SW 1271 (cell line): Measurements from ENCODE around the gene FAP.

Source experiments
- DNase-seq, 2 experiments: peaks; one replicate each; lab custom pipeline; 2025; lab: John Stamatoyannopoulos, UW

Gene FAP

DNA sequence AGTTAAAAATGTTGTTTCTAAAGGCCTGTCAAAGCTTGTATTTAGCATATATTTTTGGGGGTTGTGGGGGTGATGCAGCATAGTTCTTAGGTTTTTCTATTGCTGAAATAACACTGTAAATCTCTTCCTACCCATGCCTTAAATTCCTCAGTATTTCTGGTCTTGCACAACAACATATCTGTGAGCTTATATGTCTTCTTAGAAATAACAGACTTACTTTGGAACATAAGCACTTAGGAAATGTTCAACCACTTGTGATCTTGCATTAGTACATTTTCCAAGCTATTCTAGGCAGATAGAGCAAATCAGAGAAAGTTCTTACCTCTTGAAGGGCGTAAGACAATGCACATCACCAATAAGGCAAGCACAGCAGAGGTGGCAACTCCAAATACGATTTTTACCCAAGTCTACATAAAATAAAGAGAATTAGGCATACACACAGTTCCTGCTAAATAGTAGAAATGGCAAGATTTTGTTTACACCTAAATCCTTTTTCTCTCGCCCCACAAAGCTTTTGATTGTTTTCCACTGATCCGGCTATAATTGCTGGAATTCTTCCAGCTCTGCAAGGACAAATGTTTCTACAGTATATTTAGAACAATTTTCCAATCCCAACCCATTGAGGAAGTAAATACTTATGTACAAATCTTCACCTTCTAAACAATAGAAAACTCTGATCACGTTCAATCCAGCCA is 512 bp downstream of the FAP start:
- no peak for DNase-seq

DNA sequence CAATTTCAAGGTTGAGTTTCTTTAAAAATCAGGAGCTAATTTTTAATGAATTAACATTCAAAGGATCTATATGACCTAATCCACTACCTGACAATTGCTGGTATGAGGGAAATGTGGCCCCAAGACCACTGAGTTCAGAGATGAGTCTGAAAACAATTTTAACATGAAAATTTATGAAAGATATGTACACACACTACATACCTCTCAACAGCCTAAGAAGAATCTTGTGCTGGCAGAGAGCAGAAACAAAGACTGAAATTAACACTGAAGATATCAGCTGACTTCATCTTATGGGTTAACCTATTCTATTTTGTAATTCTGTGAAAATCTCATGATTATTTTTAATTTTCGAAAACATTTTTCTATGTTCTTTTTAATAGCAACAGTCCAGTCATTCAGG is 1.7 kb downstream of the FAP start:
- no peak for DNase-seq

DNA sequence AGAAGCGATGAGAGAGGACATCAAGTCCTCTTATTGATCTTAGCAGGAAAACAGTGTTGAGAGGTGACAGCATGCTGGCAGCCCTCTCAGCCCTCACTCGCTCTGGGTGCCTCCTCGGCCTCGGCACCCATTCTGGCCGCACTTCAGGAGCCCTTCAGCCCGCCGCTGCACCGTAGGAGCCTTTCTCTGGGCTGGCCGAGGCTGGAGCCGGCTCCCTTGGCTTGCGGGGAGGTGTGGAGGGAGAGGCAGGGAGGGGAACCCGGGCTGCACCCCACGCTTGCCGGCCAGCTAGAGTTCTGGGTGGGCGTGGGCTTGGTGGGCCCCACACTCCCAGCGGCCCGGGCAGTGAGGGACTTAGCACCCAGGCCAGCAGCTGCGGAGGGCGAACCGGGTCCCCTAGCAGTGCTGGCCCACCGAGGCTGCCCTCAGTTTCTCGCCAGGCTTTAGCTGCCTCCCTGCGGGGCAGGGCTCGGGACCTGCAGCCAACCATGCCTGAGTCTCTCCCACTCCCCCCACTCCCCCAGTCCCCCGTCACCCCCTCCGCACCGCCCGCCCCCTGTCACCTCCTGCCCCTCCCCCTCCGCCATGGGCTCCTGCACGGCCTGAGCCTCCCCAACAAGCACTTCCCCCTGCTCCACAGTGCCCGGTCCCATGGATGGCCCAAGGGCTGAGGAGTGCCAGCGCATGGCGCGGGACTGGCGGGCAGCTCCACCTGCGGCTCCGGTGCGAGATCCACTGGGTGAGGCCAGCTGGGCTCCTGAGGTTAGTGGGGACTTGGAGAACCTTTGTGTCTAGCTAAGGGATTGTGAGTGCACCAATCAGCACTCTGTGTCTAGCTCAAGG is 8.4 kb downstream of the FAP start:
- DNase-seq = no peak

DNA sequence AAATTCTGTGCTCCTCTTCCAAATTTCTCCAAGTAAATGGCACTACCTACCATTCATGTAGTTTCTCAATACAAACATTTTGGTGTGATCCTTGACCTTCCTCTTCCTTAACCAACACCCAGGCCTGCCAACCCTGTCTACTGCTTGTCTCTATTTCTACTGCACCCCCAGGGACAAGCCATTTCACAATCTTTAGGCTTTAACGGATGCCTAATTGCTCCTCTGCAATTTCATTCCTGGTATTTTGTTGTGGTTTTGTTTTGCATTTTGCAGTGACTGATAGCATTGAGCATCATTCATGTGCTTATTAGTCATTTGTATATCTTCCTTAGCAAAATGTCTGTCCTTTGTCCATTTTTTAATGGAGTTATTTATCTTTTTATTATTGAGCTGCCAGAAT is 10.0 kb downstream of the FAP start:
- no peak for DNase-seq

DNA sequence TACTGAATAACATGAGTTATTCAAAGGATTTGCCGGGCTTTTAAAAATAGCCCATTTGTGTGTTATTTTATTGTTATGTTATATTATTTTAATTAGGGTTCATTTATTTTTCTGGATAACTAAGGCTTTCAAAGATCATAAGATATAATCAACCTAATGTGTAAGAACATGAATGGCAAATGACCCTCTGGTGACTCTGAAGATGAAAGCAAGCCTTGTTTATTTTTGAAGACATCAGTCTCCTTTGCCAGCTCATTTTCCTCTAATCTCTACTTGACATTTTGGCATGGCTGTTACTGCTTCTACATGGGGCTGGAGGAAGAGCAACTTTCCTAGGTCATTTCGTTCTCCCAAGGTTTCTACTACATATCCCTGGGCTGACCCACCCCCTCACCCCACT is 10.6 kb downstream of the FAP start:
- DNase-seq = no peak

DNA sequence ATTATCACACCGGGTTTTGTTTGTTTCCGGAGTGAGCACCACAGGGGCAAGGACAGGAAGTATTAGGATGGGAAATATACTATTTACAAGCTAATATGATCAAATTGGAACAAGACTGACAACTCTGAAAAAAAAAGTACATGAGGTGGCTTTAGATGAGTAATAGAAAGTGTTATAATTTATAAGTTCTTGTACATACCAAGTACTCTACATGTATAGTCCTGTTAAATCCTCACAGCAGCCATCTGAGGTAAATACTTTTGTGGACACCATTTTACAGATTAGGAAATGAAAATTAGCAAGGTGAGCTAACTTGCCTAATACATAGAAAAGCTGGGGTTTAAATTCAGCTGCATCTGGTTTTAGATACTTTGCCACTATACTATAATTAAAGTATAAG is 11.2 kb downstream of the FAP start:
- no peak for DNase-seq

DNA sequence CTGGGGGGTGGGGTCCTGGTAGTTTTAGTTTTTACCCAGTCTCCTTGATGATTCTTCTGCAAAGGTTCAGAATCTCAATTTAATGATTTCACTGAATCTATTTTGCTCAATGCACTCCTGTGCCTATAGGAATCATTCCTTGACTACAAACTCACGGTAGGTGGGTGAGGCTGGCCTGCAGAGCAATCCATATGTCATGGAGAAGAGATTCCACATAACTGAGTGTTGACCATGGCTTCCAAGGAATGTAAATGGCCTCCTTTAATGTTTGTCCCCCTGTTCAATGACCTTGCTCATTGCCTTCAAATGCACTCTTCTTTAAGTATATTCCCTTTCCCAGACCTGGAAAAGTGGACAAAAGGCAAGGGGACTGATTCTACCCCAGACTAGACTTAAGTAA is 12.5 kb downstream of the FAP start:
- no peak for DNase-seq

DNA sequence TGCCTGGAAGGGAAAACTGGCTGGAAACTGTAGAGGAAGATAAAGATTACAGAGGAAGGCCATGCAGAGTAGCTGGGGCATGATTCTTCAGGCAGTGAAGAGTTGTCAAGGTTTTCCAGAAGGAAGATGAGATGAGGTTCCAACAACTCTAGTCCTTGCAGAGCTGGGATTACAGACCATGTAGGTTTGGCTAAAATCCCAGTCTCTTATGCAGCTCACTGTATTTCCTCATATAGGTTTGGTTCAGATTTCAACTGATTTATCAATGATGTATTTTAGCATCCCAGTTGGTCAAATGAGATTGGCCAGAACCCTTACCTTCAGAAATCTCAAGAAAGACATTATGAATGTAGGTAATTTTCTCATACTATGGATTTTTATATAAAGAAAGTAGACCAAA is 16.4 kb downstream of the FAP start:
- DNase-seq = no peak

DNA sequence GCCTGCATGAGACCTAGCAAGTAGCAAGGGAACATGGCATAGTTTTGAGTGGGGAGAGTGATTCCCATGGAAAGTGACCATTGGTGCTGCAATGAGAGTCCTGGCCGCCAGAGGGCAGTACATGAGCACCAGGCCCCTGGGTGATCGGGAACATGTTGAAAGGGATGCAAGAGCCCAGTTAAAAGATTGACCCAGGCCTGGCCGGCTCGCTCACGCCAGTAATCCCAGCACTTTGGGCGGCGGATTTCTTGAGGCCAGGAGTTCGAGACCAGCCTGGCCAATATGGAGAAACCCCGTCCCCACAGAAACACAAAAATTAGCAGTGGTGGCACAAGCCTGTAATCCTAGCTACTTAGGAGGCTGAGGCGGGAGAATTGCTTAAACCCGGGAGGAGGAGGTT is 22.2 kb downstream of the FAP start:
- peak; percentile 2 to 45 for DNase-seq

DNA sequence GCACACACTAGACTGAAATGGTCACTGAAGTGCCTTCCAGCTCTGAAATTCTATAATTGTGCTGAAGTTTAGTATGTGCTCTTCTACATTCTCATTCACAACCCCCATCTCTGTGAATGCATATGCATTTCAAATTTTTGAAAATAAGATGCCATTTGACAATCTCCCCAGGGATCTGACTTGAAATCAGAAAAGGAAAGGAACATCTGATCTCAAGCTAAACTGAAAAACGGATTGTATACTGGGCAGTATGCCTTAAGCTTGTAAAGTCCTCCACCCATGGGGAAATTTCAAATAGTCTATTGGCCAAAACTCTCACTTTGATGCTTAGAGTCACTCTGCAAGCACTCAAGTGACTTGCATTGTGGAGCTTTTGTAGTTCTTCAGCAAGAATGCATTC is 22.9 kb downstream of the FAP start:
- DNase-seq = no peak

DNA sequence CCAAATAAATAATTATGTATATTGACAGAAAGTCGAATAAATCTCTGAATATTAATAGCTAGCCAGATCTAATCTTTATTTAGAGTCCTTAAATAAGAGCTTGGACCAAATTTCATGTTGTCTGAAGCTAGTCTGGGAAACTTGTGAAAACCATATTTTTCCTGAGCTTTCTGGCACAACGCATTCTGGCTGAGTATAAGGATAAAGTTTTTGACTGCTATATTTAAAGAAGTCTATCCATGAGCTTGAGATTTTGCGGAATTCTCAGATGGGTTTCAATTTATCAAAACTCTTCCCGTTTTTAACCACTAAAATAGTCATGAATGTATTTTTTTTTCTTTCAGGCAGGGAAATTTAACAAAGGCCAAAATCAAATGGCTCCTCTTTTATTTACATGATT is 23.8 kb downstream of the FAP start:
- DNase-seq = no peak

DNA sequence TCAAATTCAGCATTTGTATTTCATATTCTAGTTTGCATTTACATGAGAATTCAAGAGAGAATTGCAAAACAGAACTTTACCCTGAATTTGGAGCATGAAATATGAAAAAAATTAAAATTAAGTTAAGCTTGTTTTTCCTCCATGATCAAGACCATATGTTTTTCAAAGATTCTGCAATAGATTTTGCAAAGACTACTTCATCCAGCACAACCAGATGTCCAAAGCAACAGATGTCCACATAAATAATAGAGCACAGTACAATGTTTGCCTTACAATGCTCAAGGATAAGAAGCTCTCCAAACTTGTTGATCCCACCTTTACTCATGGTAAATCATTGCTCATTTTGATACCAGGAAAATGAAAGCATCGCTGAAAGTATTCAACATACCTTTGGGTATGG is 25.6 kb downstream of the FAP start:
- DNase-seq = no peak

DNA sequence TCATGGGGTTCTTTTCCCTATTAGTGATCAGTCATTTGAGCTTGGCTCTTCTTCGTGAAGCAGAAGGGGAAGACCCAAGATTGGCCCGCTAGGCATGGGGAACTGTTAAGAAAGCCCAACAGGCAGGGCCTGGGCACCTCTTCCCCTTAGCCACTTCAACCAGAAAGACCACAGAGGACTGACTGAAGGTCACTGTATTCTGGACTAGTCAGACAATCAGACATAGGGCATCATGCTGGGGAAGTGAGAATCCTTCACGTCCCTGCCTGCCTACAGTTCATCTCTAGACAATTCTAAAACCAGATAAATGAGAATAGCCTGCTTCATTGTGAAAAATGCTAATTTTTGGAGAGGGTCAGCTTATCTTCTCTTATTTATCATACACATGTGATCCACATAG is 28.1 kb downstream of the FAP start:
- no peak for DNase-seq

DNA sequence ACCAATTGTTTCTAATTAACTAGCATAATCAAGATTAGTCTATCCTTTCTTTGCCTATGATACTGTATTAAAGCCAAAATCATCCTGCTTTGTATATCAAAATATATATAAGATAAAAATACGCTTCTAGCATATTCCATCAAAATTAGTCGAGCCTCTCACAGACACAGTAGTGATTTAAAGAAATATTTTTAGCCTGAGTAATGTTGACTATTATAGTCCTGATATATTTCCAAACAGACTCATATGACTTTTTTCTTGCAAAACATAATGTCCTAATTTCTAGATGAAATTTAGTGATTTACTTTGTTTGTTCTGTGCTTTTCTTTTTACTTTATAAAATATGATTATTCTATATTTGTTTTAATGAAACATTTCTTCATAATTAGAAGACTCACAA is 30.9 kb downstream of the FAP start:
- DNase-seq = no peak

DNA sequence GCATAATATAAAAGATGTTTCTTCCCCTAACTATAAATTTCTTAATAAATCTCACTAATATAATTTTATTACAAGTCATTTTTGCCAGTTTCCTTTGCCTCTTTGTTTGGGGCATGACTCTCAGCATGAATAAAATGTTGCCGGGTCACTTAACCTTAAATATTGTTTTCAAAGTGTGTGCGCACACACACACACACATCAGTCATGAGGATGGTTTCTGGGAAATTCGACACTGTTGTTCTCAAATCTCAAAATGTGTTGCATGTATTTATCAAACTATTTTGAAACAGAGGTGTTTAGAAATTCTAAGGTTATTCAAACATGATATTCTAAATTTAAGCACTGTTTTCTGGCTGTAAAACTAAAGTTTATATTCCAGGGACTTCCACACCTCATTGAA is 31.5 kb downstream of the FAP start:
- DNase-seq = no peak

DNA sequence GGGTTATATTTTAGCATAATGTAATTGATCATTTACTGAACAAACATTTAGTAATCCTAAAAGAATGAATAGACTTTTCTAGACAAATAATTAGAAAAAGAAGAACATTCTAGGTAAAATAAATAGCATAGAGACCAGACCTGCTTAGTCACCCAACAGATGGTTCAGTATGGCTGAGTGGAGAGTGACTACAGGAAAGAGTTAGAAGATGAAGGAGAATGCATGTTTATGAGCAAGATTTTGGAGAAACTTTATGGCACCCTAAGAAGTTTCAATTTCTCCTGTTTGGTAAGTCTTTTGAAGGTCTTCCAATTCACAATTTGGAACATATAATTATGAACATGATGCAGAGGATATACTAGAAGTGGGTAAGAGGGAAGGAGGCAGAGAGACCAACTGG is 32.9 kb downstream of the FAP start:
- no peak for DNase-seq

DNA sequence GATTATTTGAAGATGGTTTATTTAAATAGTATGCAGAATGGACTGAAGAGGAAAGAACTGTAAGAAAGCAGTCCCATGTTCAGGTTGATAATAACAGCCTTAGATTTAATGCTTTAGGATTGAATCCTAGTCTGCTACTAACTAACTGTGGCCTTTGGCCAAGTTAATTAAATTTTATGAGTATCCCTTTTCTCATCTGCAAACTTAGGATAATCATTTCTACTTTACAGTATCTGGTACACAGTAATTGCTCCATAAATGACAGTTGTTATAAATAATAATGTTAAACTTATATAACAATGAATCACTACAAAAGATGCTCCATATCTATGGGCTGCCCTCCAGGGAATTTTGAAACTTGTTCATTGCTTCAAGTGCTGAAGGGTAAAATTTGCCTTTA is 41.0 kb downstream of the FAP start:
- no peak for DNase-seq

DNA sequence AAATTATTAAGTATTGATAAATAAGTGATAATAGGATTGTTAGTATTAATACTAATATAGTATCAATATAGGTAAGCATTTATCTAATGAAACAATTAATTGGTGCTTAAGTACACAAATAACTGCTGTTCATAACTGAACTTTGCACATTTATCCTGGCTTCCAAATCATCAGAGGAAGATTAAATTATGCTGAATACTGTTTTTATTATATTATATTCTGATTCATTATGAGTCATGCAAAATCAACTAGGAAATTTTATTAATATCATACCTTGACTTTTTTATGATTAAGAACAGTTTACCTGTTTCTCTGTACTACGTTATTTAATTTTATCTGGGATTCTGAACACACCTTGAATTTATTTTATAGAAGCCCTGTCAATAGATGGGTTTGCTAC is 42.6 kb downstream of the FAP start:
- no peak for DNase-seq

DNA sequence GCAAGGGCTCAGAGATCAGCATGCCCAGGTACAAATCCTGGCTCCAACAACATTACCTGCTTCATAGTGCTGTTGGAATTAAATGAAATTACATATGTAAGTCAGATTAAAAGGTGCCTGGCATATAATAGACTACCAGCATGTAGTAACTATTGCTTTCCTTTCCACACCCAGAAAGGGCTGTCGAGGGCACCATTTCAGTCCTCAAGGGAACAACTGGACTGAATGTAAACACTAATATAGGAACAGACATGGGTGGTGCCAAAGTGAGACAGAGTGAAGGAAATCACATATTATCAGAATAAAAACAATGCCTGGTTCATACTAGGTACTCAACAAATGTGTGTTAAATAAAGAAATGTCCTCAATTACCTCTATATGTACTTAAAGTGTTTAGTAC is 43.3 kb downstream of the FAP start:
- DNase-seq = no peak

DNA sequence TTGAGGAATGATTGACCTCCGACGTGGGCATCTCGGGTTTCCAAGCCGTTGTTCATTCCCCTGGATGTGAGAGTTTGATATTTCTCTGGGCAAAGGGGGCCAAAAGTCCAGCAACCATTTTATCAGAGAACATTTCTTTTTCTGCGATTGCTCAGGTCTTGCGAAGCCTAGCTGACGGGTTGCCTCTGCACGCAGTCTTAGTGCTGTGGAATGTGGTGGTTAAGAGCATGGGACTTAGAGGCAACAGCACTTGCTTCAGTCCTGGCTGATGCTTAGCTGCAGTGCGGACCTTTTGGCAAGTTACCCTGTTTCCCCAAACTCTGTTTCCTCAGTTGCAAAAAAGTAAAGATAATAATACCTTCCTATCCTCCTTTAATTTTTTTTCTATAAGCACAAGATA is 45.0 kb downstream of the FAP start:
- DNase-seq = no peak

DNA sequence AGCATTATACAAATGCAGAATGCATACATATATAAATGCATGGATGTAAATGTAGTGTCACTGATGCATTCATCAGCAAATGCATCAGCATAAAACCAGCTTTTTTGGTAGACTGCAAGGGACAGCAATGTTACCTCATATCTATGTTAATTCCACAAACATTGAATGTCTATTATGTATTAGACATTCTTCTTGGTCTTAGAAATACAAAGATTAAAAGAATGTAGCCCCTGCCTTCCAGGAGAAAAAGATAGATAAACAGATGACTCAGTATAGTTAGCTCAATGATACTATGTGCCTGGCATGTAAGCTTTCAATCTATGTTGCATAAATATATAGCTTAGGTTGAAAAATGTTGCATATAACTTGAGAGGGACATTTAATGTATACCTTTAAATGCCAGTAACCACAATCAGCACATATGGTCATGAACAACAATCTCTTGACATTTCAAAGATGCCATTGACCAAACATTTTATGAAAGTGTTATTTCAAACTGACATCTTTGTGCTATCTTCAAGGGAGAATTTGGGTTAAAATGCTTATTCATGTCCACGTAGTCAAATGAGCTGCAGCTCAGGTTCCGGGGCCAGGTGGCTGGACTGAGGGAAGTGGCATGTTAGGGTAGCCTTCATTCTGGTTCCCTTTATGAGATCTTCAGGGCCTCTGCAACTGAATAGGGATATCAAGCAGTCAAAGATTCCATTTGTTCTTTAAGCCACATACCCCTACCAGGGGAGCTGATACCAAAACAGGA is 46.0 kb downstream of the FAP start:
- DNase-seq = no peak

DNA sequence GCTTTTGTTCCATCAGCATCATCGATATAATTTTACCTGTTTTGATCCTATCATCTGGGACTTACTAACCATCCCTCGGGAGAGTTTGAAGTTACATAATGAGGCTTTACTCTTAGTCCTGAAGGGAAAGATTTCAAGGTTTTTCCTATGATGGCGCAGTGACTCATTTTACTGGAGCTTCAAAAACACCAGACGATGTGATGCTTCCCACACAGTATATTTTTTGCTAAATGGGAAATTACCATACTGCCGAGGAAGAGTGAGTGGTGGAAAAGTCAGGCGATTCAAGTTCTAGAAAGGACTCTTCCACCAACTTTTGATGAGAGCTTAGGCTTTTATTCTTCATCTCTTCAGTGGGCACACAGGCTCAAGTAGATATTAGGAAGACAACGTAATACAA is 46.6 kb downstream of the FAP start:
- no peak for DNase-seq

DNA sequence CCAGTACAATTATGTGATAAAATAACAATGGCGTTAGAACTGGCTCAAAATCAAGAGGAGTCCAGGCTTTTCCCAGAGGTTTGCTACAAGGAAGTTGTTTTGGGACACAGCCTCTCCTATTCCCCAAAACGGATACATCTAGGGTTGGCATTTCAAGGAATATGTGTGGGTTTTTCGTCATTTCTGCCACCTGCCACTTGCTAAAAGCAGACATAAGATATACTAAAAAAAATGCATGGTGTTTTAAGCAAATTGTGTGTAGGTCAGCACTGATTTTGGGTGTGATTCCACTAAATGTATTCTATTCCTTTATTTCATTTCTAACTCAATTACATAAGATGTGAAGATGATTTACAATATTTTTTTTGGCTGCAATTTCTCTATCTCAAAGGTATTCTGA is 54.8 kb downstream of the FAP start:
- DNase-seq = no peak
